ENCODE data around the gene PIP5K1C.

DNA sequence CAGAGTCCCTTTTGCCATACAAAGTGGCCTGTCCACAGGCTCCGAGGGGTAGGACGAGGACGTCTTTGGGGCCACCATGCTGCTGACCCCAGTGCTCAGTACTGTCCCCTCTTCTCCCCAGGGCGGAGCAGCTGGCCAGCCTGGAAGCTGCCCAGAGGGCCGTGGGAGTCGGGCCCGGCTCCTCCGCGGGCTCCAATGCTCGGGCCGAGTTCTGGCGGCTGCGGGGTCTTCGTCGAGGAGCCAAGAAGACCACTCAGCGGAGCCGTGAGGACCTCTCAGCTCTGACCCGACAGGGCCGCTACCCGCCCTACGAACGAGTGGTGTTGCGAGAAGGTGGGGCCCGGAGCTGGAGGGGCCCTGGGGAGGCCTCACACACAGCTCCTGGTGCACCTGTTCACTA is 40.2 kb upstream of the PIP5K1C start:
- TF ChIP-seq, protein P1, sequence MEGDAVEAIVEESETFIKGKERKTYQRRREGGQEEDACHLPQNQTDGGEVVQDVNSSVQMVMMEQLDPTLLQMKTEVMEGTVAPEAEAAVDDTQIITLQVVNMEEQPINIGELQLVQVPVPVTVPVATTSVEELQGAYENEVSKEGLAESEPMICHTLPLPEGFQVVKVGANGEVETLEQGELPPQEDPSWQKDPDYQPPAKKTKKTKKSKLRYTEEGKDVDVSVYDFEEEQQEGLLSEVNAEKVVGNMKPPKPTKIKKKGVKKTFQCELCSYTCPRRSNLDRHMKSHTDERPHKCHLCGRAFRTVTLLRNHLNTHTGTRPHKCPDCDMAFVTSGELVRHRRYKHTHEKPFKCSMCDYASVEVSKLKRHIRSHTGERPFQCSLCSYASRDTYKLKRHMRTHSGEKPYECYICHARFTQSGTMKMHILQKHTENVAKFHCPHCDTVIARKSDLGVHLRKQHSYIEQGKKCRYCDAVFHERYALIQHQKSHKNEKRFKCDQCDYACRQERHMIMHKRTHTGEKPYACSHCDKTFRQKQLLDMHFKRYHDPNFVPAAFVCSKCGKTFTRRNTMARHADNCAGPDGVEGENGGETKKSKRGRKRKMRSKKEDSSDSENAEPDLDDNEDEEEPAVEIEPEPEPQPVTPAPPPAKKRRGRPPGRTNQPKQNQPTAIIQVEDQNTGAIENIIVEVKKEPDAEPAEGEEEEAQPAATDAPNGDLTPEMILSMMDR (conservative IDR thresholded peaks at IDR 0.05) = no peak
- no peak for TF ChIP-seq EZH2 (IDR thresholded peaks at IDR 0.05; ENCODE audit: low read depth)
